ENCODE results near the gene TMEM53. TPM values are rescaled to one million over a fixed set of nuclear protein-coding genes. Genes with fewer than 3 reads are reported as not detected.

The TMEM53 gene
- total RNA-seq, 1 donor from 2014 or later, result 11.8 TPM

GRCh38 chr1:44641126-44642102, 32.9 kb downstream of the TMEM53 start:
- no peaks in the 10 kb centered on the region for H3K27me3 Mint-ChIP-seq
- no peak overlapping the region for H3K4me3 Mint-ChIP-seq (ENCODE audit: low read depth)
- TF ChIP-seq, protein P1, sequence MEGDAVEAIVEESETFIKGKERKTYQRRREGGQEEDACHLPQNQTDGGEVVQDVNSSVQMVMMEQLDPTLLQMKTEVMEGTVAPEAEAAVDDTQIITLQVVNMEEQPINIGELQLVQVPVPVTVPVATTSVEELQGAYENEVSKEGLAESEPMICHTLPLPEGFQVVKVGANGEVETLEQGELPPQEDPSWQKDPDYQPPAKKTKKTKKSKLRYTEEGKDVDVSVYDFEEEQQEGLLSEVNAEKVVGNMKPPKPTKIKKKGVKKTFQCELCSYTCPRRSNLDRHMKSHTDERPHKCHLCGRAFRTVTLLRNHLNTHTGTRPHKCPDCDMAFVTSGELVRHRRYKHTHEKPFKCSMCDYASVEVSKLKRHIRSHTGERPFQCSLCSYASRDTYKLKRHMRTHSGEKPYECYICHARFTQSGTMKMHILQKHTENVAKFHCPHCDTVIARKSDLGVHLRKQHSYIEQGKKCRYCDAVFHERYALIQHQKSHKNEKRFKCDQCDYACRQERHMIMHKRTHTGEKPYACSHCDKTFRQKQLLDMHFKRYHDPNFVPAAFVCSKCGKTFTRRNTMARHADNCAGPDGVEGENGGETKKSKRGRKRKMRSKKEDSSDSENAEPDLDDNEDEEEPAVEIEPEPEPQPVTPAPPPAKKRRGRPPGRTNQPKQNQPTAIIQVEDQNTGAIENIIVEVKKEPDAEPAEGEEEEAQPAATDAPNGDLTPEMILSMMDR (IDR thresholded peaks at IDR 0.05; ENCODE audit: unreplicated experiment), result no peak
- peaks cover 23% of the 10 kb centered on the region for H3K36me3 Mint-ChIP-seq (ENCODE audit: insufficient read depth)
- no peaks in the 10 kb centered on the region for H3K9me3 Mint-ChIP-seq (ENCODE audit: low read depth)
- peak overlapping the region; percentile 10 for H3K27ac Mint-ChIP-seq
- no peak for DNase-seq (ENCODE audit: low spot score, unreplicated experiment)
- H3K4me1 Mint-ChIP-seq (ENCODE audit: low read depth), result peaks cover 32% of the 10 kb centered on the region

GRCh38 chr1:44640200-44640853, 34.0 kb downstream of the TMEM53 start:
- Mint-ChIP-seq H3K27me3 (no peaks in the 10 kb centered on the region), H3K4me1 (ENCODE audit: low read depth) (peaks cover 32% of the 10 kb centered on the region), H3K9me3 (ENCODE audit: low read depth) (no peaks in the 10 kb centered on the region), H3K36me3 (ENCODE audit: insufficient read depth) (peaks cover 29% of the 10 kb centered on the region), H3K4me3 (ENCODE audit: low read depth) (no peak overlapping the region), H3K27ac (peak overlapping the region; percentile 74)
- TF ChIP-seq, protein P1 (IDR thresholded peaks at IDR 0.05; ENCODE audit: unreplicated experiment), result no peak
- no peak for DNase-seq (ENCODE audit: low spot score, unreplicated experiment)

- Mint-ChIP-seq H3K27ac (peak overlapping the region; percentile 33), H3K4me1 (ENCODE audit: low read depth) (peaks cover 23% of the 10 kb centered on the region)
Observed at GRCh38 chr1:44637702-44638411, 36.4 kb downstream of the TMEM53 start.

DNA sequence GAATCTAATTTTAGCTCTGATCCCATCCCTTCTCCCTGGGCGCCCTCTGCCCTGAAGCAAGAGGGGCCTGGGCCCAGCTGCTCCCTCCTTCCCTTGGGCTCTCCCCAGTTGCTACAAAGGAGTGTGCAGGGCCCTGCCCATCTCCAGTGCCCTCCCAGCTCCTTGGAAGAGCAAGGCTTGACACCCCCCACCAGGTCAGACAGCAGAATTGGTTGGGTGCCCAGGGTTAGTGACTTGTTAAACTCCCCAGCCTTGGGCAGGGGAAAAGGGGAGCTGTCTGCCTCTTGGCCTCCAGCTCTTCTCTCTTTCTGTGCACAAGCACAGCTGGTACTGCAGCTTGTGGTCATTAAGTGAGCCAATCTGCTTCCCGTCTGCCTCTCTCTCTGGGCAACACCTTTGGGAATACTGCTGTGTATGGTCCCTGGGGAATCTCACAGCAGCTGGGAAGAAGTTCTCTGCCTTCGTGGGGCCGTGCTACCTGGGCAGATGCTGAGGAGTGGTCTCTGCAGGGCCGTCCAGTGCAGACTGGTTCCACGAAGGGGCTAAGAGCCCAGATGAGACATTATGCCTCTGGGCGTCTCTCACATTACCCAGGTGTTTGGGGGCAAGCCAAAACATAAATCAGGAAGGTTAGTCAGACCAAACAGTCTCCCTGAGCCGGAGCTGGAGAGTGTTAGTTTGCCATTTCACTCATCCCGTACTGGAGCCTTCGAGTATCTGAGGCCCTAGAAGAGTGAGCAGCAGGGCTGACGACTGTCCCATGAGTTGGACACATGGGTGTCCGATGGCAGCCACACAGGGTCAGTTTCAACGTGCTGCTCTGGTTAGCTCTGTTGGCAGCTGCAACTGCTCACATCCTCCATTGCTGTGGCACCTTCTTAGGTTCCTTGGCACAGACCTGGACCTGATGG, 37.3 kb downstream of the TMEM53 start:
- Mint-ChIP-seq H3K4me1 (ENCODE audit: low read depth) (peaks cover 20% of the 10 kb centered on the region), H3K4me3 (ENCODE audit: low read depth) (no peak overlapping the region), H3K27ac (no peak overlapping the region), H3K9me3 (ENCODE audit: low read depth) (no peaks in the 10 kb centered on the region), H3K36me3 (ENCODE audit: insufficient read depth) (peaks cover 19% of the 10 kb centered on the region), H3K27me3 (no peaks in the 10 kb centered on the region)
- TF ChIP-seq, protein P1 (IDR thresholded peaks at IDR 0.05; ENCODE audit: unreplicated experiment), result no peak
- no peak for DNase-seq (ENCODE audit: low spot score, unreplicated experiment)

More at GRCh38 chr1:44637702-44638411, 36.4 kb downstream of the TMEM53 start:
- Mint-ChIP-seq H3K36me3 (ENCODE audit: insufficient read depth) (peaks cover 23% of the 10 kb centered on the region), H3K27me3 (no peaks in the 10 kb centered on the region), H3K9me3 (ENCODE audit: low read depth) (no peaks in the 10 kb centered on the region), H3K4me3 (ENCODE audit: low read depth) (no peak overlapping the region)
- DNase-seq (ENCODE audit: low spot score, unreplicated experiment), result no peak
- TF ChIP-seq, protein P1 (IDR thresholded peaks at IDR 0.05; ENCODE audit: unreplicated experiment), result no peak

Measured in progenitor cell of endocrine pancreas (in vitro differentiated cells).